Breast epithelium (tissue), 3 donors: ENCODE measurements around the gene TCF4.

Source experiments
- CTCF ChIP-seq, 3 donors: fragments of 450-650 bp; IDR thresholded peaks; one replicate each; pipeline ENCODE4 v1.5.1; 2016 to 2017; ENCODE audit warnings: antibody characterized with exemption in 3 of 3, mild to moderate bottlenecking in 3 of 3, moderate library complexity in 3 of 3
- POLR2A ChIP-seq: fragments of 450-650 bp; IDR thresholded peaks from one replicate; pipeline ENCODE4 v1.6.1; 2016; ENCODE audit warnings: antibody characterized with exemption, mild to moderate bottlenecking, moderate library complexity
- POLR2AphosphoS5 ChIP-seq, 3 donors: sonication (generic); formaldehyde crosslinking; IDR thresholded peaks; one replicate each; pipeline ENCODE4 v1.6.1; 2017; ENCODE audit warnings: antibody characterized with exemption in 3 of 3

DNA sequence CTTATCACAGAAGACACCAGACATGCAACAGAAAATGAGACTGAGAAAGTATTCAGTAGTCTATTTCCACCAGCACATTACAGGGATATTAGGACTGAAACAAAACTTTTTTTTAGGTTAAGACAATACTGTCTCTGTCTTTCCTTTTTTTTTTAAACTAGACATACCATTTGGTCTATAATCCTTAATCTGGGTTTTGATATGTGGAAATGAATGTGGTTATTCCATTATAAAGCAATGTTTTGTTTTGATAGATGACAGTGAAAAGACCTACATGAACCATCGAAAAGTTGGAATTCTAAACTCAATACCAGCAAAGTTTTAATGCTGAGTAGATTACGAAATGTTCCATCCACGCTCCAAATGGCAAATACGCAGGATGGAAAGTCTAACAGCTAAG, 123.4 kb downstream of the TCF4 start:
- no peak for TF ChIP-seq CTCF (IDR thresholded peaks at IDR 0.05)
- no peak for TF ChIP-seq POLR2A
- no peak for TF ChIP-seq POLR2AphosphoS5 (IDR thresholded peaks at IDR 0.05)
